Iris pigment epithelial cell (primary cell): ENCODE results near the gene TLN1.
A peak's percentile ranks its signal among the peaks of the same experiment; 100 is the strongest.

Source experiments
- DNase-seq: peaks from one replicate; pipeline ENCODE4 v3.0.0-alpha.2; 2011; ENCODE audit warnings: low read depth

The TLN1 gene

GRCh38 chr9:35664531-35665470 is 67.2 kb downstream of the TLN1 start, which contains the start of gene ARHGEF39:
Gene ARHGEF39 (minus strand): TSS chr9:35665195. CDS start chr9:35665169, 26 bp downstream.
- DNase-seq, result peak; percentile 66

GRCh38 chr9:35662437-35662836 is 69.6 kb downstream of the TLN1 start:
- DNase-seq, result no peak

- no peak for DNase-seq
These were observed 70.1 kb downstream of the TLN1 start for GRCh38 chr9:35661756-35662350.

DNA sequence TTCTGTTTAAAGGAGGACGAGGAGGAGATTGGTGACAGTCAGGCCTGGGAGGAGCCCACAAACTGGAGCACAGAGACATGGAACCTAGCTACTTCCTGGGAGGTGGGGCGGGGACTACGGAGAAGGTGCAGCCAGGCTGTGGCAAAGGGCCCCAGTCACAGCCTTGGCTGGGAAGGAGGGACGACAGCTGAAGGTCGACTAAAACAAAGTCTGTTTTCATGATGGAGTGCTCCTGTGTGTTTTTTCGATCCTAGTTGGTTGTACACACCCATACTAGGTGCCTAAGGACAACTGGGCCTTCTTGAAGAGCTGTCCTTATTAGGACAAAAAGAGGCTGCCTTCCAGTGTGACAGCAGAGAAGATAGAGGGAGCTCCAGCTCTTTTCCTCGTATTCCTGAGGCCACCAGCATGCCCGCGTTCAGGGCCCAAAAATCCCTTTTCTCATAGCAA is 71.0 kb downstream of the TLN1 start:
- DNase-seq, result peak; percentile 44

DNA sequence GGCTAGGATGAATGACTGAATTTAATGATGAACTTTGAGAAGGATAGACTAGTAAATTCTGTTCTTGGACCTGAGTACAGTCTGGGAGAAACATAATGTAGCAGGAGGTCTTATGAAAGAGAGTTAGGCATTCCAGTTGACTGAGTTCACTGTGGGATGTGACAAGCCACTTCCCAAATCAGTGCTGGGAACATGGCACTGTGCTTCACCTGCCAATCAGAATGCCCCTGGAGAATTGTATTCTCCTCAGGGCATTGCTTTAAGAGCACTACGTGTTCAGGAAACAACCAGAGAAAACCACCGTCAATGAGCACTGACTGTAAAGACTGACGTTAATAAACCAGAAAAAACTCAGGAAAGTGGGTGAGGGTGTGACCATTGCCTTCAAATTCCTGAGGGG is 72.7 kb downstream of the TLN1 start:
- DNase-seq, result peak; percentile 31

- DNase-seq, result peak; percentile 61
These were observed 73.1 kb downstream of the TLN1 start for GRCh38 chr9:35658968-35659220.

DNA sequence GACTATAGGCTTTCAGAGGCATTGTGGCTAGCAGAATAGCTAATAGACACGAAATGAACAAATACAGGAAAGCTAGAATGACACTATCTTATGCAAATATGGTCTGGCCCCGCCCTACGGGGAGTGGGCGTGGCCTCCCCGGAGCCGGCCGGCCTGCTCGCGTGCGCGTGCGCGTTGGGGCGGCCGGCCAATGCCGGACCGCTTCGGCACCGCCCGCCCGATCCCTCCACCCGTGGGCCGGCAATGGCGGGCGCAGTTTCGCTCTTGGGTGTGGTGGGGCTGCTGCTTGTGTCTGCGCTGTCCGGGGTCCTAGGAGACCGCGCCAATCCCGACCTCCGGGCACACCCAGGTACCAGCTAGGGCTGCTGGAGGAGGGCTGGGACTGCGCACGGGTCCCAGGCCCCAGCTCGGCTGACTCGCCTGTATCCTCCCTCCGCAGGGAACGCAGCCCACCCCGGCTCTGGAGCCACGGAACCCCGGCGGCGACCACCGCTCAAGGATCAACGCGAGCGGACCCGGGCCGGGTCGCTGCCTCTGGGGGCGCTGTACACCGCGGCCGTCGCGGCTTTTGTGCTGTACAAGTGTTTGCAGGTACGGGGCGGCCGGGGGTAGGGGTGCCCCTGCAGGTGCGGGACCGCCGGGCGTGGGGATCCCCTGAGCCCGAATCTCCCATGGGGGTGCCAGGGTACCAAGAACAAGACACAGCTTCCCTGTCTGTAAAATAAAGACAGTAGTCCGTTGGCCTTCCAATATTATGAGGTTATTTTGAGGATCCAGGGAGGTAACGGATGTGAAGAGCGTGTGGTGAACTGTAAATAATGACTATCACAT is 73.6 kb downstream of the TLN1 start, which contains the start of gene CCDC107:
Gene CCDC107, plus strand, starts transcription at position 156 of the 831 bp plus-strand sequence. Its CDS starts 88 bp downstream, at position 244.
- peak; percentile 70 for DNase-seq

GRCh38 chr9:35657546-35658136 is 74.4 kb downstream of the TLN1 start, which contains the start of gene RMRP:
Gene RMRP (minus strand): TSS chr9:35658019.
- peak; percentile 100 for DNase-seq

- peak; percentile 38 for DNase-seq
These were observed 75.0 kb downstream of the TLN1 start for GRCh38 chr9:35656831-35657545.

- DNase-seq, result no peak
These were observed 75.6 kb downstream of the TLN1 start for GRCh38 chr9:35656348-35656747.

DNA sequence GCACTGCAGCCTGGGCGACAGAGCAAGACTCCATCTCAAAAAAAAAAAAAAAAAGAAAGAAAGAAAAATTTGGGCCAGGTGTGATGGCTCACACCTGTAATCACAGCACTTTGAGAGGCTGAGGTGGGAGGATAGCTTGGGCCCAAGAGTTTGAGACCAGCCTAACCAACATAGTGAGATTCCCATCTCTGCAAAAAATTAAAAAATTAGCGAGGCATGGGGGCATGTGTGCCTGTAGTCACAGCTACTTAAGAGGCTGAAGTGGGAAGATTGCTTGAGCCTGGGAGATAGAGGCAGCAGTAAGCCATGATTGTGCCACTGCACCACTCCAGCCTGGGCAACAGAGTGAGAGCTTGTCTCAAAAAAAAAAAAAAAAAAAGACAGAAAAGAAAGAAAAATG is 78.4 kb downstream of the TLN1 start:
- no peak for DNase-seq

- no peak for DNase-seq
These were observed 79.2 kb downstream of the TLN1 start for GRCh38 chr9:35652829-35653209.

DNA sequence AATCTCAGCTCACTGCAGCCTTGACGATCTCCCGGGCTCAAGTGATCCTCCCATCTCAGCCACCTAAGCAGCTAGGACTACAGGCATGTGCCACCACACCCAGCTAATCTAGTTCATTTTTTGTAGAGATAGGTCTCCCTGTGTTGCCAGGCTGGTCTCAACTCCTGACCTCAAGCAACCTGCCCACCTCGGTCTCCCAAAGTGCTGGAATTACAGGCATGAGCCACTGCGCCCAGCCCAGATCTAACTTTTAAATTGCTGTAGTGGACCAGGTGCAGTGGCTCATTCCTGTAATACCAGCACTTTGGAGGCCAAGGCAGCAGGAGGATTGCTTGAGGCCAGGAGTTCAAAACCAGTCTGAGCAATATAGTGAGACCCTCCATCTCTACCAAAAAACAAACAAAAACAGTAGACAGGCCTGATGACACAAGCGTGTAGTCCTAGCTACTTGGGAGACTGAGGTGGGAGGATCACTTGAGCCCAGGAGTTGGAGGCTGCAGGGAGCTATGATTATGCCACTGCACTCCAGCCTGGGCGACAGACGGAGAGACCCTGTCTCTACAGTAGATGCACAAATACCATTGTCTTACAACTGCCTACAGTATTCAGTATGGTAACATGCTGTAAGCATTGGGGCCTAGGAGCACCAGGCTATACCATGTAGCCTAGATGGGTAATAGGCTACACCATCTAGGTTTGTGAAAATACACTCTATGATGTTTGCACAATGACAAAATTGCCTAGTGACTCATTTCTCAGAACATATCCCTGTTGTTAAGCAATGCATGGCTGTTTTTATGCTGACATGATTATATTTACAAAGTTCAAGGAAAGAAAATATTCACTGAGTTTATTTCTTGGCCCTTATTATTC is 79.8 kb downstream of the TLN1 start:
- DNase-seq, result peak; percentile 79

DNA sequence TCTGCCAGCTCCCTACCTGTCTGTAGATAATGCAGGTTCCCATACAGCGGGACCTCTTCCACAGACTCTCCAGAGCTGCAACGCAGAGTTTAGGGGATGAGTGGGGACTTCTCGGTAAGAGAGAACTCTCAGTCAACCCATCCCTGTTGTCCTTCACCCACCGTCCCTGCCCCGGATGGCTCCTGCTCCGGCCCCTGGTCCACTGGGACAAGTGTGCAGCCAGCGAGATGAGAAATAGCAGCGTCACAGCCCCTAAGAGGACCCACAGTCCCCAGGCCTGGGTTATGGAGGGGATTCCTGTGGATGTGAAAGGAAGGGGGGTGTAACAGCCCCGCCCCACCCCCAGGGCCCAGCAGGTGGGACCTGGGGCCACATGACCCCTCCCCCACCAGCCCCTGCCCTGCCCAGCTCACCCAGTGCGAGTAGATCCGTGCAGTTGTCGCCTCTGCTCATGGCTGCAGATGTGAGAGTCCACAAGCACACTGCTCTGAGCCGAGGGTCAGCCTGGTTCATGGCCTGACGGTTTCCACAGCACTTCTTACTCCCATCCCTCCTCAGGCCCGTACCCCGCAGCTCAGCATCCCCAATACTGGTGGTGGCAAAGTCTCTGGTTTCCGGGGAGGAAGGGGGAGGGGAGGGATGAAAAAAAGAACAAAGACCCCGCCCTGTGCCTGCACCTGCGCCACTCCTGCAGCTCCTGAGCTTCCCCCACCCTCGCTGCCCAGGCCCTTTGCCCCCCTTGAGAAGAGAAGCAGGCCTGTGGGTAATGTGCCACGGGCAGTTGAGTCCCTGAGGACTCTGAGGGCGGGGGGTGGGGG is 81.4 kb downstream of the TLN1 start, which contains the start of gene SIT1:
Gene SIT1, minus strand, starts transcription at position 591 of the 818 bp plus-strand sequence. Its CDS starts 78 bp downstream, at position 513.
- DNase-seq, result no peak

- no peak for DNase-seq
These were observed 82.3 kb downstream of the TLN1 start for GRCh38 chr9:35649431-35650340.
